Heart right ventricle (tissue), 16 donors: ENCODE measurements around the gene IBA57. TPM values are rescaled to one million over a fixed set of nuclear protein-coding genes. Genes with fewer than 3 reads are reported as not detected.
"Not testable (repeated sequence)": the region's sequence is repeated elsewhere in the genome, so short reads cannot be mapped to it uniquely, and the experiment has no call there.

ENCODE experiments used
- ATAC-seq, 8 donors: fragments of 200-7000 bp; cut with Tn5 transposase; one replicate each; pipeline ENCODE4 v1.9.1; 2020; ENCODE audit warnings: mild to moderate bottlenecking in 8 of 8, moderate library complexity in 8 of 8, moderate number of reproducible peaks in 1 of 8
- DNase-seq, 2 donors: peaks; one replicate each; pipeline ENCODE4 v3.0.0-alpha.2; 2020
- H3K27ac ChIP-seq, 10 donors: fragments of 200-600 bp; sonication (generic) in 2 of 10; one replicate each; pipeline versions ENCODE4 v1.5.0 to v1.8.0; 2020 to 2022; ENCODE audit warnings: mild to moderate bottlenecking in 3 of 10
- H3K27me3 ChIP-seq, 7 donors: fragments of 200-600 bp; one replicate each; pipeline ENCODE4 v1.8.0; 2021 to 2022; ENCODE audit warnings: mild to moderate bottlenecking in 2 of 7
- H3K36me3 ChIP-seq, 9 donors: fragments of 200-600 bp; sonication (generic) in 1 of 9; one replicate each; pipeline versions ENCODE4 v1.5.0 to v1.8.0; 2020 to 2022; ENCODE audit warnings: mild to moderate bottlenecking in 2 of 9
- H3K4me1 ChIP-seq, 9 donors: fragments of 200-600 bp; sonication (generic) in 1 of 9; one replicate each; pipeline versions ENCODE4 v1.5.0 to v1.8.0; 2020 to 2022; ENCODE audit warnings: mild to moderate bottlenecking in 4 of 9
- H3K4me3 ChIP-seq, 10 donors: fragments of 200-600 bp; sonication (generic) in 2 of 10; one replicate each; pipeline versions ENCODE4 v1.5.0 to v1.8.0; 2020 to 2022; ENCODE audit warnings: mild to moderate bottlenecking in 7 of 10, moderate library complexity in 2 of 10
- H3K9me3 ChIP-seq, 11 donors: fragments of 200-600 bp in 10 of 11; sonication (generic) in 2 of 11; one replicate each; pipeline versions ENCODE4 v1.5.0 to v1.8.0; 2013 to 2022; ENCODE audit warnings: mild to moderate bottlenecking in 2 of 11, control low read depth in 1 of 11, moderate library complexity in 1 of 11
- CTCF ChIP-seq, 9 donors: fragments of 200-600 bp; sonication (generic) in 2 of 9; IDR thresholded peaks; one replicate each; pipeline versions ENCODE4 v1.5.0 to v1.8.0; 2021 to 2022; ENCODE audit warnings: antibody characterized with exemption in 9 of 9, mild to moderate bottlenecking in 5 of 9, moderate library complexity in 1 of 9
- WGBS, 2 donors: extraction: QIAGEN DNeasy Blood & Tissue Kit; methylation state at CpG; one replicate each; pipeline ENCODE4 v1.1.7; 2013; ENCODE audit warnings: inconsistent platforms in 1 of 2; 5-methylcytosine and 5-hydroxymethylcytosine counted together
- intact Hi-C, 10 donors: fragments of 100-400 bp; cut with DNase I; formaldehyde crosslinking; loops; one replicate each; pipeline versions ENCODE4 v1.11.1 to v1.14.2; 2022
- polyA plus RNA-seq, 2 donors: library from polyadenylated mRNA; stranded (reverse); fragments of 200-250 nt; gene quantifications; one replicate each; pipeline ENCODE4 v1.2.3, GENCODE V29; 2013
- total RNA-seq, 10 donors: library from RNA; stranded (reverse); fragmentation: NEBNext Ultra II Directional in 3 of 10; extraction: Animal tissue kit (Norgen Biotek cat#: 25700) in 3 of 10; gene quantifications; one replicate each; pipeline versions ENCODE4 v1.2.1 to v1.2.4, GENCODE V29; 2021 to 2023
- donor health status: Arrhythmogenic right ventricular cardiomyopathy.
- donor health status: ischemic (EF 13 %, LVEDD 7.1; RV severe dilation, severe dysfunction).
- donor health status: healthy with polysubstance abuse.
- donor health status: DM: no; HTN: yes; CAD: no.
- donor health status: DM: no; HTN: no; CAD: no.
- donor health status: ischemic (EF 25% LVEDD 6.9; RV normal size, moderate dysfunction).
- donor health status: ischemic (EF 25% LVEDD 5.7; RV mildly dilated, moderate dysfunction).
- donor health status: healthy.
- donor health status: DM: yes; HTN: yes; CAD: no.
- donor health status: Ischemic cardiomyopathy.
- donor health status: ischemic (EF 35%, LVEDD 5.7; RV mildly dilated, moderate dysfunction).
- donor health status: nonischemic (EF 11% LVEDD 7.7; RV severe dilation, severe dysfunction).
- donor health status: DM: yes; HTN: yes; CAD: no.
- donor health status: PGD.
- donor health status: ischemic (EF 29% LVEDD 5.4; RV normal size, mild dysfunction).
- donor health status: nonischemic (EF 23%, LVEDD 6.1; RV moderate dilation, normal function).

The IBA57 gene
- total and polyA plus RNA-seq, 12 donors = 2.8 to 20.3 (median 16.1) TPM

GRCh38 chr1:228169345-228169744 lies 3.7 kb downstream of the IBA57 start:
- no peak for ATAC-seq
- peaks cover 0 to 27% (median 20%) of the 10 kb centered on the region in 9 donors for H3K4me1 ChIP-seq
- no peak for DNase-seq
- 71 to 72% methylated on average over 2 of the region's 2 CpGs for WGBS, 2 donors
- H3K4me3 ChIP-seq = no peak overlapping the region
- TF ChIP-seq CTCF (IDR thresholded peaks at IDR 0.05) = no peak
- peaks cover 0 to 13% (median 0%) of the 10 kb centered on the region in 9 donors for H3K36me3 ChIP-seq
- intact Hi-C loops = loop anchor here in 6 of 10 donors (5.0 kb wide), 2 partner anchors 37 to 38 kb away; partner anchors contain the start of gene OBSCN (in 5 of the 6)
- H3K9me3 ChIP-seq = no peaks in the 10 kb centered on the region
- H3K27ac ChIP-seq = no peak overlapping the region
- no peaks in the 10 kb centered on the region for H3K27me3 ChIP-seq

- 90 to 91% methylated on average over 7 of the region's 7 CpGs for WGBS, 2 donors
Observed at GRCh38 chr1:228170666-228171065, 5.1 kb downstream of the IBA57 start.

GRCh38 chr1:228171221-228171891 lies 5.8 kb downstream of the IBA57 start:
- intact Hi-C loops = loop anchor here in 1 of 10 donors (10.0 kb wide), 1 partner anchor 47 kb away; no protein-coding TSS in a partner anchor
- no peak for TF ChIP-seq CTCF (IDR thresholded peaks at IDR 0.05)
- Histone ChIP-seq H3K27me3 (no peaks in the 10 kb centered on the region), H3K27ac (no peak overlapping the region), H3K4me3 (no peak overlapping the region), H3K9me3 (no peaks in the 10 kb centered on the region), H3K4me1 (peaks cover 0 to 31% (median 19%) of the 10 kb centered on the region in 9 donors), H3K36me3 (peaks cover 0 to 24% (median 0%) of the 10 kb centered on the region in 9 donors)
- no peak for DNase-seq
- no peak for ATAC-seq
- 79 to 88% methylated on average over 10 of the region's 10 CpGs for WGBS, 2 donors

More at GRCh38 chr1:228170666-228171065, 5.1 kb downstream of the IBA57 start:
- no peak overlapping the region for H3K4me3 ChIP-seq
- no peaks in the 10 kb centered on the region for H3K27me3 ChIP-seq
- H3K4me1 ChIP-seq = peaks cover 0 to 26% (median 14%) of the 10 kb centered on the region in 9 donors
- intact Hi-C loops = loop anchor here in 1 of 10 donors (10.0 kb wide), 1 partner anchor 46 kb away; no protein-coding TSS in a partner anchor
- DNase-seq (no peak), ATAC-seq (no peak)
- no peaks in the 10 kb centered on the region for H3K9me3 ChIP-seq
- H3K36me3 ChIP-seq = peaks cover 0 to 24% (median 0%) of the 10 kb centered on the region in 9 donors
- TF ChIP-seq CTCF (IDR thresholded peaks at IDR 0.05) = no peak
- no peak overlapping the region for H3K27ac ChIP-seq

GRCh38 chr1:228172591-228173527 lies 7.3 kb downstream of the IBA57 start:
- Histone ChIP-seq H3K4me3 (no peak overlapping the region), H3K36me3 (peaks cover 0 to 29% (median 3%) of the 10 kb centered on the region in 9 donors), H3K4me1 (peaks cover 0 to 28% (median 5%) of the 10 kb centered on the region in 9 donors), H3K27ac (no peak overlapping the region), H3K27me3 (no peaks in the 10 kb centered on the region), H3K9me3 (no peaks in the 10 kb centered on the region)
- 87 to 90% methylated on average over 21 of the region's 21 CpGs for WGBS, 2 donors
- no peak for TF ChIP-seq CTCF (IDR thresholded peaks at IDR 0.05)
- intact Hi-C loops = loop anchor here in 1 of 10 donors (10.0 kb wide), 1 partner anchor 48 kb away; no protein-coding TSS in a partner anchor
- ATAC-seq = no peak
- DNase-seq = no peak

GRCh38 chr1:228173528-228174481 lies 8.2 kb downstream of the IBA57 start:
- peaks cover 0 to 26% (median 3%) of the 10 kb centered on the region in 9 donors for H3K36me3 ChIP-seq
- H3K4me1 ChIP-seq = peaks cover 0 to 27% (median 8%) of the 10 kb centered on the region in 9 donors
- DNase-seq, H3K27ac ChIP-seq, H3K27me3 ChIP-seq, H3K4me3 ChIP-seq, H3K9me3 ChIP-seq: not testable (repeated sequence)
- ATAC-seq = peak in 3 of 8 donors; percentile 15 to 34 (median 21)
- 64 to 74% methylated on average over 29 to 37 of the region's 69 CpGs for WGBS, 2 donors
- intact Hi-C loops = loop anchor here in 1 of 10 donors (10.0 kb wide), 1 partner anchor 49 kb away; no protein-coding TSS in a partner anchor
